ENCODE measurements around the gene EGLN2. TPM values are rescaled to one million over a fixed set of nuclear protein-coding genes. Genes with fewer than 3 reads are reported as not detected.
"Not testable (repeated sequence)": the region's sequence is repeated elsewhere in the genome, so short reads cannot be mapped to it uniquely, and the experiment has no call there.

Gene EGLN2
- total RNA-seq, 1 donor from 2014 or later, result 27.0 TPM

DNA sequence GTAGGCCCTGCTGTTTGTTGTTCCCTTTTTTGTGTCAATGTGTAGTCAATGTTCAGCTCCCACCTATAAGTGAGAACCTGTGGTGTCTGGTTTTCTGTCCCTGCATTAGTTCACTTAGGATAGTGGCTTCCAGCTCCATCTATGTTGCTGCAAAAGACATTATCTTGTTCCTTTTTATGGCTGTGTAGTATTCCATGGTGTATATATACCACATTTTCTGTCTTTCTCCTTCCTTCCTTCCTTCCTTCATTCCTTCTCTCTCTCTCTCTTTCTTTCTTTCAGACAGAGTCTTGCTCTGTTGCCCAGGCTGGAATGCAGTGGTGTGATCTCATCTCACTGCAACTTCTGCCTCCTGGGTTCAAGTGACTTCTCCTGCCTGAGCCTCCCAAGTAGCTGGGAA is 30.2 kb downstream of the EGLN2 start:
- H4K20me1 ChIP-seq (ENCODE audit: low read depth), result no peaks in the 10 kb centered on the region
- H3K27ac Mint-ChIP-seq, result no peak overlapping the region
- H3K4me1 Mint-ChIP-seq, result no peaks in the 10 kb centered on the region

DNA sequence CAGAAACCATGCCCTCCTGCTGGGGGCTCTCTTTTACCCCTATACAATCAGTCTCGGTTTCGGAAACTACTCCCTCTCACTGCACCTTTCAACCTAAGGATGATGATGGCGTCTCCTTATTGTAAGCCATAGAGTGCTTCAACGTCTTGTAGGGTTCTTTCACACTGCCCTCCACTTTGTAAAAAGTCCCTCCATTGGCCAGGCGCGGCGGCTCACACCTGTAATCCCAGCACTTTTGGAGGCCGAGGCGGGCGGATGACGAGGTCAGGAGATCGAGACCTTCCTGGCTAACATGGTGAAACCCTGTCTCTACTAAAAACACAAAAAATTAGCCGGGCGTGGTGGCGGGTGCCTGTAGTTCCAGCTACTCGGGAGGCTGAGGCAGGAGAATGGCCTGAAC is 31.8 kb downstream of the EGLN2 start:
- H3K9me3 ChIP-seq (ENCODE audit: low read depth); H3K4me1 ChIP-seq; H4K20me1 ChIP-seq (ENCODE audit: low read depth); H3K36me3 ChIP-seq; H3K4me1 Mint-ChIP-seq; H3K4me3 ChIP-seq; DNase-seq (ENCODE audit: low spot score); H3K27ac Mint-ChIP-seq; H3K9ac ChIP-seq; H3K27me3 ChIP-seq; H3K27ac ChIP-seq; H3F3A ChIP-seq (ENCODE audit: low read depth); H3K9me3 Mint-ChIP-seq; H3K4me2 ChIP-seq; H3K27me3 Mint-ChIP-seq (ENCODE audit: insufficient read depth, low read depth); H3K4me3 Mint-ChIP-seq; H3K79me2 ChIP-seq (ENCODE audit: low read depth); H2AFZ ChIP-seq (replicated peaks): not testable (repeated sequence)
- H3K36me3 Mint-ChIP-seq, result peaks cover 12% of the 10 kb centered on the region

More for the DNA sequence above, 30.2 kb downstream of the EGLN2 start:
- Mint-ChIP-seq H3K36me3 (peaks cover 12% of the 10 kb centered on the region), H3K9me3 (no peaks in the 10 kb centered on the region), H3K27me3 (ENCODE audit: insufficient read depth, low read depth) (peaks cover 4% of the 10 kb centered on the region), H3K4me3 (no peak overlapping the region)
- DNase-seq (ENCODE audit: low spot score), result no peak
- no peaks in the 10 kb centered on the region for H3K9me3 ChIP-seq (ENCODE audit: low read depth)
- no peak overlapping the region for H3K4me2 ChIP-seq
- H3K27ac ChIP-seq, result no peak overlapping the region
- no peak overlapping the region for H3K4me3 ChIP-seq
- H3K79me2 ChIP-seq (ENCODE audit: low read depth), result no peaks in the 10 kb centered on the region
- H3K9ac ChIP-seq, result no peak overlapping the region
- TF ChIP-seq, protein P1, sequence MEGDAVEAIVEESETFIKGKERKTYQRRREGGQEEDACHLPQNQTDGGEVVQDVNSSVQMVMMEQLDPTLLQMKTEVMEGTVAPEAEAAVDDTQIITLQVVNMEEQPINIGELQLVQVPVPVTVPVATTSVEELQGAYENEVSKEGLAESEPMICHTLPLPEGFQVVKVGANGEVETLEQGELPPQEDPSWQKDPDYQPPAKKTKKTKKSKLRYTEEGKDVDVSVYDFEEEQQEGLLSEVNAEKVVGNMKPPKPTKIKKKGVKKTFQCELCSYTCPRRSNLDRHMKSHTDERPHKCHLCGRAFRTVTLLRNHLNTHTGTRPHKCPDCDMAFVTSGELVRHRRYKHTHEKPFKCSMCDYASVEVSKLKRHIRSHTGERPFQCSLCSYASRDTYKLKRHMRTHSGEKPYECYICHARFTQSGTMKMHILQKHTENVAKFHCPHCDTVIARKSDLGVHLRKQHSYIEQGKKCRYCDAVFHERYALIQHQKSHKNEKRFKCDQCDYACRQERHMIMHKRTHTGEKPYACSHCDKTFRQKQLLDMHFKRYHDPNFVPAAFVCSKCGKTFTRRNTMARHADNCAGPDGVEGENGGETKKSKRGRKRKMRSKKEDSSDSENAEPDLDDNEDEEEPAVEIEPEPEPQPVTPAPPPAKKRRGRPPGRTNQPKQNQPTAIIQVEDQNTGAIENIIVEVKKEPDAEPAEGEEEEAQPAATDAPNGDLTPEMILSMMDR (IDR thresholded peaks at IDR 0.05), result no peak
- TF ChIP-seq EZH2phosphoT487 (IDR thresholded peaks at IDR 0.05) (no peak), EZH2 (IDR thresholded peaks at IDR 0.05) (no peak)
- no peaks in the 10 kb centered on the region for H3K36me3 ChIP-seq
- H3K4me1 ChIP-seq, result no peaks in the 10 kb centered on the region
- no peaks in the 10 kb centered on the region for H3K27me3 ChIP-seq
- H2AFZ ChIP-seq (replicated peaks), result no peak overlapping the region
- H3F3A ChIP-seq (ENCODE audit: low read depth), result no peaks in the 10 kb centered on the region

DNA sequence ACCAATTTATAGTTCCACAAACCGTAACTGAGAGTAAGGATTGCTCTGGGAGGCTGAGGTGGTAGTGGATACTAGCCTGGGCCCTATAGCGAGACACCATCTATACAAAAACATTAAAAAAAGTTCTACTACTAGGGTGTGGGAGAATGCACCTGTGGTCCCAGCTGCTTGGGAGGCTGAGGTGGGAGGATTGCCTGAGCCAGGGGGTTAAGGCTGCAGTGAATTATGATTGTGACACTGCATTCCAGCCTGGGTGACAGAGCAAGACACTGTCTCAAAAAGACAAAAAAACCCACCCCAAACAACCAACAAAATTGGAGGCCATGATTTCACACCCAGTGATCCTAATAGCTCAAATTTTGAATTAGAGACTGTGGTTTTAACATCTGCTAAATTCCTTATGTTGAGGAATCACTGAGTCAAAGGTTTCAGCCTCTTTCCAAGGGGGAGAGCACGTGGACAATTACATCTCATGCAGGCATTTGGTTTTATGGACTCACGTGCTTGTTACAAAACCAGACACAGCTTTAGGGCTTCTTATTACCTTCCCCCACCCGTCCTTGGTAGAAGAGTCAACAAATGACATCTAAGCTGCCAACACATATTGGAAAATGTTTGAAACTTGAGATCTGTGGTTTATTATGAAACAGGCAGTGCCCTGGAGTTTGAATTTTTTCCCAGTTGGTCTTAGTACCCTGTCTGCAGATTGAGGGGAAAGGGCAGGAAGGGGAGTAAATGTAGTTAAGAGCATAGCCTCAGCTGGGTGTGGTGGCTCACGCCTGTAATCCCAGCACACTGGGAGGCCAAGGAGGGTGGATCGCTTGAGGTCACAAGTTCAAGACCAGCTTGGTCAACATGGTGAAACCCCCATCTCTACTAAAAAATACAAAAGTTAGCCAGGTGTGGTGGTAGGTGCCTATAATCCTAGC is 32.8 kb downstream of the EGLN2 start:
- Histone ChIP-seq H3K4me3 (no peak overlapping the region), H3K27ac (no peak overlapping the region), H3K9me3 (ENCODE audit: low read depth) (no peaks in the 10 kb centered on the region), H3F3A (ENCODE audit: low read depth) (no peaks in the 10 kb centered on the region), H3K9ac (no peak overlapping the region), H3K4me1 (no peaks in the 10 kb centered on the region), H3K27me3 (no peaks in the 10 kb centered on the region), H2AFZ (replicated peaks) (no peak overlapping the region), H3K4me2 (no peak overlapping the region), H3K79me2 (ENCODE audit: low read depth) (no peaks in the 10 kb centered on the region), H4K20me1 (ENCODE audit: low read depth) (no peaks in the 10 kb centered on the region), H3K36me3 (no peaks in the 10 kb centered on the region)
- no peak for DNase-seq (ENCODE audit: low spot score)
- TF ChIP-seq, protein P1 (IDR thresholded peaks at IDR 0.05), result no peak
- TF ChIP-seq EZH2phosphoT487 (IDR thresholded peaks at IDR 0.05), result no peak
- no peak for TF ChIP-seq EZH2 (IDR thresholded peaks at IDR 0.05)
- peaks cover 4% of the 10 kb centered on the region for H3K27me3 Mint-ChIP-seq (ENCODE audit: insufficient read depth, low read depth)
- no peaks in the 10 kb centered on the region for H3K9me3 Mint-ChIP-seq
- H3K36me3 Mint-ChIP-seq, result peaks cover 9% of the 10 kb centered on the region
- no peak overlapping the region for H3K27ac Mint-ChIP-seq
- H3K4me1 Mint-ChIP-seq, result no peaks in the 10 kb centered on the region
- no peak overlapping the region for H3K4me3 Mint-ChIP-seq

DNA sequence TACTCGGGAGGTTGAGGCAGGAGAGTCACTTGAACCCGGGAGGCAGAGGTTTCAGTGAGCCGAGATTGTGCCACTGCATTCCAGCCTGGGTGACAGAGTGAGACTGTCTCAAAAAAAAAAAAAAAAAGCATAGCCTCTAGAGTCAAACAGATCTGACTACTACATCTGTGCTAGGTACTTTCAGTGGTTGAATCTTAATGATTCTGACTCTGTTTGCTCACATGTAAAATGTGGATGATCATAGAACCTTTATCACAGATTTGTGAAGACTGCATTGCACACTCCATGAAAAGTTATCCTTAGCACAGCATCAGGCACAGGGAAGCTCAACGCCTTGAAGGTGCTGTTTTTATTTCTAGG is 33.4 kb downstream of the EGLN2 start:
- H4K20me1 ChIP-seq (ENCODE audit: low read depth); H2AFZ ChIP-seq (replicated peaks); H3K4me1 ChIP-seq; DNase-seq (ENCODE audit: low spot score); H3K79me2 ChIP-seq (ENCODE audit: low read depth); H3K27me3 Mint-ChIP-seq (ENCODE audit: insufficient read depth, low read depth); H3F3A ChIP-seq (ENCODE audit: low read depth); H3K9me3 ChIP-seq (ENCODE audit: low read depth); H3K27me3 ChIP-seq; H3K4me3 ChIP-seq; H3K27ac ChIP-seq; H3K9ac ChIP-seq; H3K9me3 Mint-ChIP-seq; H3K4me3 Mint-ChIP-seq; H3K27ac Mint-ChIP-seq; H3K36me3 Mint-ChIP-seq; H3K4me2 ChIP-seq; H3K4me1 Mint-ChIP-seq; H3K36me3 ChIP-seq: not testable (repeated sequence)

DNA sequence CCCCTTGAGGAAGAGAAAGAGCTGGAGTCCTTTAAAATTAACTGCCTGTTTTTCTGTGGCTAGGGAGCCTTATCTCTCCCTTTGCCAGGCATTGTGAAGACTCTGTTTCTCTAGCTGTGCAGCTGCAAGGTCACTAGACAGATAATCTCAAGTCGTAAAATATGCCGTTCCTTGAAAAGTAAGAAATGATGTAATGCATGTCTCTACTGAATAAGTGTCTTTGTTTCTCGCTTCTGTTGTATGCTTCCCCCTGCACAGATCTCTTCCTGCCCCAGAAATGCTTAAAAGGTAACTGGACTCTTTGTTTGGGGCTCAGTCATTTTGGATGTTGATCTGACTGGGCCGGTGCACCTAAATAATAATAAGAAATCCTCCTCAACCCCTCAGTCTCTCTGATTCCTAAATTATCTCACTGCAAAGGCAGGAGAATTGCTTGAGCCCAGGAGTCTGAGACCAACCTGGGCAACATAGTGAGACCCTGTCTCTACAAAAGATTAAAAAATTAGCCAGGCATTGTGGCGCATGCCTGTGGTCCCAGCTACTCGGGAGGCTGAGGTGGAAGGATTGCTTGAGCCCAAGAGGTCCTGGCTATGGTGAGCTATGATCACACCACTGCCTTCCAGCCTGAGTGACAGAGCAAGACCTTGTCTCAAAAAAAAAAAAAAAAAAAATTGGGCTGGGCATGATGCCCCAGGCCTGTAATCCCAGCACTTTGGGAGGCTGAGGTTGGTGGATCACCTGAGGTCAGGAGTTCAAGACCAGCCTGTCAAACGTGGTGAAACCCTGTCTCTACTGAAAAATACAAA is 34.9 kb downstream of the EGLN2 start:
- not testable (repeated sequence) for H3K9ac ChIP-seq; H3F3A ChIP-seq (ENCODE audit: low read depth); H3K27me3 ChIP-seq; H3K27ac Mint-ChIP-seq; H3K27ac ChIP-seq; H3K4me2 ChIP-seq; H3K79me2 ChIP-seq (ENCODE audit: low read depth); H3K4me1 Mint-ChIP-seq; H3K27me3 Mint-ChIP-seq (ENCODE audit: insufficient read depth, low read depth); H4K20me1 ChIP-seq (ENCODE audit: low read depth); H3K36me3 ChIP-seq; H3K9me3 Mint-ChIP-seq; H3K4me3 ChIP-seq; H2AFZ ChIP-seq (replicated peaks); H3K4me3 Mint-ChIP-seq; H3K36me3 Mint-ChIP-seq; DNase-seq (ENCODE audit: low spot score); H3K9me3 ChIP-seq (ENCODE audit: low read depth); H3K4me1 ChIP-seq

Measured in neural progenitor cell (in vitro differentiated cells).